Hypothalamus (tissue), 51 donors: ENCODE data around the gene NSMCE4A.
A peak's percentile ranks its signal among the peaks of the same experiment; 100 is the strongest.
"Not testable (repeated sequence)": the region's sequence is repeated elsewhere in the genome, so short reads cannot be mapped to it uniquely, and the experiment has no call there.

Experiments used
- DNase-seq, 51 donors: peaks; one replicate each; lab custom pipeline; 2025; lab: John Stamatoyannopoulos, UW

NSMCE4A gene

DNA sequence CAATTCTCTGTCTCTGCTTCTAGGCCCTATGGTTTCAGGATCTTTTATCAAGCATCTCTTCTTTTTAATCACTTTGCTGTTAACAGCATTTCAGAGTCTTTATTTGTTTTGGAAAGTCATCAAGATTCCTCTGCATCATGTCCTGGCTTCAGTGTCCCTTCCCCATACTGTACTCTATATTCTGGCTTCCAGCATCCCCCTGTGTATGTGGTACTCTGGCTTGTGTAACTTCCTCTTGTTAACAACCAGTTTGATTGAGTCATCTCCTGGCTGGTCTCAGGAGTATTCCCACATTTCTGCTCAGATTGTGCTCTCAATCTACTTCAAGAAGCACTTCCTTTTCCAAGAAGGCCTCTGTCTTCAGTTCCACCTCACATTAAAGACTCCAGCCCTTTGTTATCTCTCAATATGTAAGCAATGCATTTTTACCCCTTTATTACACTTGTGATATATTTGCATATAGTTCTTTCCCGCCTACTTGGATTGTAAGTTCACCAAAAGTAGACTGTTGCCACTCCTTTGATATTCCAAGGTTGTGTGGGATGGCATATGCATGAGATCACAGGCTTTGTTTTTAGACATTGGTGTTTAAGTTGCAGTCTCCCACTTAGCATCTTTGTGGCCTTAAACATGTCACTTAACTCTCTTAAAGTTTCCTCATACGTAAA lies 32.1 kb downstream of the NSMCE4A start:
- no peak for DNase-seq

DNA sequence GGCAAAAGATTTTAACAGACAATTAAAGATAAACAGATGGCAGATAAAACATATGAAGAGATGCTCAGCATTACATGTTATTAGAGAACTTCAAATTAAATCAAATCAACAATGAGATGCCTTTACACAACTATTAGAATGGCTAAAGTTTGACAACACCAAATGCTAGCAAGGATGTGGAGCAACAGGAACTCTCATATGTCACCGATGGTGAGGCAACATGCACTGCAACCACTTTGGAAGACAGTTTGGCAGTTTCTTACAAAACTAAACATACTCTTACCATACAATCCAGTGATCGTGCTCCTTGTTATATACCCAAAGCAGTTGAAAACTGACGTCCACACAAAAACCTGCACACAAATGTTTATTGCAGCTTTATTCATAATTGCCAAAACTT lies 33.5 kb downstream of the NSMCE4A start:
- no peak for DNase-seq

DNA sequence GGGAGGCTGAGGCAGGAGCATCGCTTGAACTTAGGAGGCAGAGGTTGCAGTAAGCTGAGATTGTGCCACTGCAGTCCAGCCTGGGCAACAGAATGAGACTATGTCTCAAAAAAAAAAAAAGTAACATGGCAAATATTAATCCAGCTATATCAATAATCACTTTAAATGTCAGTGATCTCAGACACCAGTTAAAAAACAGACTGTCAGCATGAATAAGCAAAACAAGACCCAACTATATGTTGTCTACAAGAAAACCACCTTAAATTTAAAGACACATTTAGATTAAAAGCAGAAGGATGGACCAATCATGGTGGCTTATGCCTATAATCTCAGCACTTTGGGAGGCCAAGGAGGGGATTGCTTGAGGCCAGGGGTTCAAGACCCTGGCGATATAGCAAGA lies 38.7 kb downstream of the NSMCE4A start:
- no peak for DNase-seq

DNA sequence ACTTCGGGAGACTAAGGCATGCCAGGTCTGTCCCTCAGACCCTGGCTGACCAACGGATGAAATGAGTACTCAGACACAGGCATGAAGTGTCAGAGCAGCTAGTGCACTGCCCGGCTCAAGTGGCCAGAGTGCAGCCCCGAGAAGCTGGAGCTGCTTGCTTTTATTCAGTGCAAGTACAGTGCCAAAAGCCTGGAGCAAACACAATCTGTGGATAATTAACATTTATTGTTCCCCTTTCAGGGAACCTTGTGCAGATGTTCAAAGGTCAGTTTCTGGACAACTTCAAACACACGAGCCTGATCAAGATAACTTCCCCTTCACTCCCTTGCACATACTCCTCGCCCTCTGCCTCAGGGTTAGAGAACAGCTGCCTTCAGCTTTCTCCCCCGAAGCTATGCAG lies 39.3 kb downstream of the NSMCE4A start:
- no peak for DNase-seq

DNA sequence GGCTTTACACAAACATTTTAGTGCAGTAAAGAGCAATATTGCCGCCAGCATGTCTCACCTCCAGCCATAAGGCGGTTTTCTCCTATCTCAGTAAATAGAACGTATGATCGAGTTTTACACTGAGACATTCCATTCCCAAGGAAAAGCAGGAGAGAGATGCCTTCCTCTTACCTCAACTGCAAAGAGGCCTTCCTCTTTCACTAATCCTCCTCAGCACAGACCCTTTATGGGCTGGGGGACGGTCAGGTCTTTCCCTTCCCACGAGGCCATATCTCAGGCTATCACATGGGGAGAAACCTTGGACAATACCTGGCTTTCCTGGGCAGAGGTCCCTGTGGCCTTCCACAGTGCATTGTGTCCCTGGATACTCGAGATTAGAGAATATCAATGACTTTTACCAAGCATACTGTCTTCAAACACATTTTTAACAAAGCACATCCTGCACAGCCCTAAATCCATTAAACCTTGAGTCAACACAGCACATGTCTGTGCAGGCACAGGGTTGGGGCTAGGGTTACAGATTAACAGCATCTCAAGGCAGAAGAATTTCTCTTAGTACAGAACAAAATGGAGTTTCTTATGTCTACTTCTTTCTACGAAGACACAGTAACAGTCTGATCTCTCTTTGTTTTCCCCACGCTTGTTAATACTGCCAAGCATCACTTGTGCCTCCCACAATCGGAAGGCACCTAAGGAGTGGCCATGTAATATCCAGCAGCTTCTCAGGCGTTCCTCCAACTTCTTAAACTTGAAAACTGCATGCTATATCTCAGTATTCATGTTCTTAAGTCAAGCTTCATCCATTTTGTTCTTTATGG lies 44.5 kb downstream of the NSMCE4A start:
- not testable (repeated sequence) for DNase-seq

- not testable (repeated sequence) for DNase-seq
Observed at GRCh38 chr10:121929585-121930267, 45.3 kb downstream of the NSMCE4A start.

DNA sequence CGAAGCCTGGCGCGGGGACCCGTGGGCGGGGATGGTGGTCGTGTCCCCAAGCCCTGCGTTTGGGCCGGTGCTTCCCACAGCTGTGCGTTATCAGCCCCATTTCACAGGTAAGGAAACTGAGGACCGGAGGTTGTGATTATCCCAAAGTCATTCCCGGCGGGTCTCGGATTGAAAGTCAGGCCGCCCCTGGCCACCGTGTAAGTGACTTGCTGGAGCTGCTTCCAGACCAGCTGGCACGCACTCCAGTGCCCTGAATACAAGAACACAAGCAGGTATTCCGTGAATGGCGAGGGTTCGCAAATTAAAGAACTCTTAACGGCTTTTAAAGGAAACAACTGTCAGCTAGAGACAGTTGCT lies 46.5 kb downstream of the NSMCE4A start:
- DNase-seq = peak in 17 of 51 donors; percentile 5 to 73 (median 36)

GRCh38 chr10:121927841-121928527 lies 47.0 kb downstream of the NSMCE4A start, which contains the start of gene ATE1:
Gene ATE1 (minus strand): TSS chr10:121928031. CDS start chr10:121927949, 82 bp downstream.
- peak; percentile 59 to 92 (median 82) for DNase-seq

DNA sequence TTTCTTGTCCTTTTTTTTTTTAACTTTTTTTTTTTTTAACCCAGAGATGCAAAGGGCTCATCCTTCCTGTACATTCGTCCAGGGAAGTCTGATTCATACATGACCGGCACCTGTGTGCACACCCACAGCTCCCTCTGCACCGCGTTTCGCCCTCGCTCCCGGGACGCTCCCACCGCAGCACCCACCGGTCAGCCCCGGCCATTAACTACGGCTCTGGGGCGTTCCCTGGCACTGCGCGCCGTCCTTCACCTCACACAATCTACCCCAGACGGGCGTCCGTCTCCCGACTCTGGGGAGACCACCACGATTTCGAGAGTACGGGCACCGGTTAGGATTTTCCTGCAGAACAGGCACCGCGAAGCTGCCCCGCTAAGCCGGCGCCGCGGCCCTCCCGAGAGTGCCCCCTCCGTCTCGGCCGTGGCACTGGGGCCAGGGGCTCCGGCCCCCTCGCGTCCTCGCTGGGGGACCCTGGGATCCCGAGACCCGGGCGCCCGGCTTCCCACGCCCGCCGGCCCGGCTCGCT lies 47.6 kb downstream of the NSMCE4A start:
- DNase-seq = peak in 43 of 51 donors; percentile 16 to 82 (median 57)

GRCh38 chr10:121926671-121927317 lies 48.2 kb downstream of the NSMCE4A start:
- peak in 2 of 51 donors; percentile 37 to 60 for DNase-seq

DNA sequence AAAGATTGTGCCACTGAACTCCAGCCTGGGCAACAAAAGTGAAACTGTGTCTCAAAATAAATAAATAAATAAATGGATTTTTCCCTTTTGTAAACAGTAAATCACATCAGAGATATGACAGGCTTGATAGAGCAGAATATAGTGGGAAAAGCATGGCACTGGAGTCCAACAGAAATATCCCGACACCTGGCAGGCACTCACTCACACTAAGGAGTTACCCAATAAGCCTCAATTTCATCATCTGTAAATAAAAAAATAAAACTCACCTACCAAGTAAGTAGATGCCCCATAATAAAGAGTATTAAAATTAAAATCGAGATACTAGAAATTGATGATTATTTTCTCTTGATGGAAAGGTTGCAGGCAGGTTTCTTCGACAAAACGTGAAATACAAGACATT lies 48.9 kb downstream of the NSMCE4A start:
- no peak for DNase-seq

DNA sequence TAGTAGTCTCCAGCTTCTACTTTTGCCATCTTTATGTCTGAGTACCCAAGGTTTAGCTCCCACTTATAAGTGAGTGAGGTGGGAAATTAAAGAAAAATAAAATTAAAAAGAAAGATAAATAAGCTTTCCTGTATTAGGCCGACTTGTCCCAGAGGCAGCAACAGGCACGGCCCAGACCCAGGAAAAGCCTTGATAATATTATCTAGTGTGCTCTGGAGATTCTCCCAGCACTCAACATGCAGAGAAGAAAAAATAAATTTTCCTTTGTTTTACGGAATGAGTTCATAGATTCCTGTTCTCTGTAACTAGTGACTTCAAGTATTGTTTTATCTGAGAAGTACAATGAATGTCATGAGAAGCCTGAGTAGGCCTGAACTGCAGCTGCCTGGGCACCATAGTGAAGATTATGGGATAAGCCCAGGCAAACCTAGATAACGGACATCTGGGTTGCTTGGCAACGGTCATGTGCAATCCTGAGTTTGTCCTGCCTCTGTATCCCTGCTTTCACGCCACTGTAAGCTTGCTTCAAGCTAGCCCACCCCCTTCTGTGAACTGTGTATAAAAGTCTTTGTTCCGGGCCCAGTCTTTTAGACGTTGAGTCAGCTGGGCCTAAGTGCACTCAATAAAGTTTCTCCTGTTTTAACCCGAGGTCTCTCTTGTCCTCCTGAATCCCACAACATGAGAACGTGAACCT lies 53.6 kb downstream of the NSMCE4A start:
- DNase-seq = peak in 19 of 51 donors; percentile 2 to 48 (median 25)

GRCh38 chr10:121919666-121920065 lies 55.4 kb downstream of the NSMCE4A start:
- no peak for DNase-seq

GRCh38 chr10:121918800-121919199 lies 56.2 kb downstream of the NSMCE4A start:
- not testable (repeated sequence) for DNase-seq

GRCh38 chr10:121914661-121915060 lies 60.4 kb downstream of the NSMCE4A start:
- no peak for DNase-seq

DNA sequence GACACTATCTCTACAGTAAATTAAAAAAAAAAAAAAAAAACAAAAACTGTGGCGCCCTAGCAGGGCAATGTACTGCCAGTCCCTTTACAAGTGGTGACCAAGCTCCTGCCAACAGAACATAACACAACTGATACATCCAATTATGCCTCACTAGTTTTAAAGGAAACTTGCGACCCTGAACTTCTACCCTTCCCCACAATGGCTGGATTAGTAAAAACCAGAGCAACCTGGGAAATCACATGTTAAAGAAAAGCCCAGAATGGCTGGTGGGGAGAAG lies 63.7 kb downstream of the NSMCE4A start:
- DNase-seq = no peak

- DNase-seq = peak in 3 of 51 donors; percentile 27 to 63 (median 32)
Observed at GRCh38 chr10:121910673-121911420, 64.2 kb downstream of the NSMCE4A start.
